Lung (tissue), 12 donors: ENCODE results near the gene FOXO1. TPM values are rescaled to one million over a fixed set of nuclear protein-coding genes. Genes with fewer than 3 reads are reported as not detected.

Experiments
- ATAC-seq: fragments of 200-7000 bp; cut with Tn5 transposase; one replicate; pipeline ENCODE4 v1.9.1; 2020; ENCODE audit warnings: moderate number of reproducible peaks; ENCODE audit not compliant: insufficient read depth, low FRiP score
- DNase-seq, 3 donors: peaks; one replicate each; pipeline ENCODE4 v3.0.0-alpha.2; 2013 to 2017
- H3K27ac ChIP-seq, 2 donors: one replicate each; pipeline ENCODE4 v1.5.1; 2013; ENCODE audit warnings: mild to moderate bottlenecking in 2 of 2, moderate library complexity in 2 of 2, control low read depth in 1 of 2, inconsistent platforms in 1 of 2, low read depth in 1 of 2, low read length in 1 of 2
- H3K27me3 ChIP-seq, 3 donors: one replicate each; pipeline ENCODE4 v1.5.1; 2013; ENCODE audit warnings: low read length in 2 of 3; ENCODE audit not compliant: control insufficient read depth in 3 of 3, insufficient read depth in 3 of 3
- H3K36me3 ChIP-seq, 4 donors: one replicate each; pipeline ENCODE4 v1.5.1; 2013; ENCODE audit warnings: low read length in 4 of 4, mild to moderate bottlenecking in 1 of 4, moderate library complexity in 1 of 4; ENCODE audit not compliant: control insufficient read depth in 4 of 4, insufficient read depth in 4 of 4
- H3K4me1 ChIP-seq, 5 donors: one replicate each; pipeline ENCODE4 v1.5.1; 2013; ENCODE audit warnings: low read length in 5 of 5, mild to moderate bottlenecking in 2 of 5, moderate library complexity in 1 of 5; ENCODE audit not compliant: control insufficient read depth in 5 of 5, insufficient read depth in 5 of 5
- H3K4me3 ChIP-seq: one replicate; pipeline ENCODE4 v1.5.1; 2013; ENCODE audit warnings: mild to moderate bottlenecking, control low read depth, moderate library complexity
- H3K9ac ChIP-seq, 2 donors: one replicate each; pipeline ENCODE4 v1.5.1; 2013; ENCODE audit warnings: low read length in 2 of 2, control low read depth in 1 of 2; ENCODE audit not compliant: insufficient read depth in 1 of 2
- H3K9me3 ChIP-seq, 4 donors: one replicate each; pipeline ENCODE4 v1.5.1; 2013; ENCODE audit warnings: low read length in 3 of 4, mild to moderate bottlenecking in 1 of 4, moderate library complexity in 1 of 4; ENCODE audit not compliant: control insufficient read depth in 4 of 4, insufficient read depth in 3 of 4
- CTCF ChIP-seq: IDR thresholded peaks from 2 replicates; pipeline ENCODE4 v1.5.1; 2012; ENCODE audit warnings: mild to moderate bottlenecking; ENCODE audit errors: control extremely low read depth, extremely low read depth
- WGBS, 2 donors: extraction: QIAGEN DNeasy Blood & Tissue Kit; methylation state at CpG; one replicate each; pipeline ENCODE4 v1.1.7; 2013; 5-methylcytosine and 5-hydroxymethylcytosine counted together
- polyA plus RNA-seq, 2 donors: library from polyadenylated mRNA; stranded (reverse); fragments of 200-250 nt; gene quantifications; one replicate each; pipeline ENCODE4 v1.2.1, GENCODE V29; 2013
- total RNA-seq, 2 donors: library from RNA; depleted of rRNA in 1 of 2; stranded (reverse); fragments of >200 nt in 1 of 2; gene quantifications; one replicate each; pipeline ENCODE4 v1.2.1, GENCODE V29; 2014 to 2021
- donor health status: control.
- donor health status: control.
- donor health status: Bipolar disorder and iron deficiency.
- donor health status: healthy.
- donor health status: DM: yes; HTN: yes; CAD: no.

Gene FOXO1
- total and polyA plus RNA-seq, 4 donors = 4.1 to 37.1 (median 21.3) TPM

GRCh38 chr13:40615619-40616018 lies 50.8 kb downstream of the FOXO1 start:
- Histone ChIP-seq H3K4me3 (no peak overlapping the region), H3K36me3 (no peaks in the 10 kb centered on the region), H3K9me3 (no peaks in the 10 kb centered on the region), H3K27ac (peak overlapping the region in 1 of 2 donors; percentile 4), H3K27me3 (no peaks in the 10 kb centered on the region), H3K4me1 (peaks cover 0 to 44% (median 5%) of the 10 kb centered on the region in 5 donors), H3K9ac (no peak overlapping the region)
- 74 to 76% methylated on average over 7 of the region's 7 CpGs for WGBS, 2 donors
- ATAC-seq (no peak), DNase-seq (no peak)
- TF ChIP-seq CTCF = no peak

DNA sequence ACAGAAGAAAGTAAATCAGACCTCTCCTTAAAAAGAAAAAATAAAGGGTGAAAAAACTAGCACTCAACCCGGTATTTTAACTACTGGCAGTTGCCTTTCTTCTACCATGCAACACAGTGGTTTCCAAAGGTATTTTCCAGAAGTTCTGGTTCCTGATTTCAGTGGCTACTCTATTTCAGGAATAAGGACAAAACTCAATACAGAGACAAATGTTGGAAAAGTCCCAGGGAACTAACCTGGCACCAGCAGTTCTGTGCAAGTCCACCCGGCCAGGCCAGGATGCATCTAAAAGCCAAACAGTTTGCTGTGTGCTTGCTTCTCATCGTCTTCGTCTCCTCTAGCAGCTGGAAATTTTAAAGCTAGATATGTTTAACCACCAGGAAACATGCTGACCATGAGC lies 52.5 kb downstream of the FOXO1 start:
- Histone ChIP-seq H3K36me3 (no peaks in the 10 kb centered on the region), H3K4me3 (no peak overlapping the region), H3K27ac (peak overlapping the region in 1 of 2 donors; percentile 51), H3K9me3 (no peaks in the 10 kb centered on the region), H3K4me1 (peaks cover 0 to 45% (median 5%) of the 10 kb centered on the region in 5 donors), H3K27me3 (no peaks in the 10 kb centered on the region), H3K9ac (no peak overlapping the region)
- TF ChIP-seq CTCF = no peak
- ATAC-seq (no peak), DNase-seq (no peak)
- WGBS, 2 donors = 59 to 64% methylated on average over 4 of the region's 4 CpGs

DNA sequence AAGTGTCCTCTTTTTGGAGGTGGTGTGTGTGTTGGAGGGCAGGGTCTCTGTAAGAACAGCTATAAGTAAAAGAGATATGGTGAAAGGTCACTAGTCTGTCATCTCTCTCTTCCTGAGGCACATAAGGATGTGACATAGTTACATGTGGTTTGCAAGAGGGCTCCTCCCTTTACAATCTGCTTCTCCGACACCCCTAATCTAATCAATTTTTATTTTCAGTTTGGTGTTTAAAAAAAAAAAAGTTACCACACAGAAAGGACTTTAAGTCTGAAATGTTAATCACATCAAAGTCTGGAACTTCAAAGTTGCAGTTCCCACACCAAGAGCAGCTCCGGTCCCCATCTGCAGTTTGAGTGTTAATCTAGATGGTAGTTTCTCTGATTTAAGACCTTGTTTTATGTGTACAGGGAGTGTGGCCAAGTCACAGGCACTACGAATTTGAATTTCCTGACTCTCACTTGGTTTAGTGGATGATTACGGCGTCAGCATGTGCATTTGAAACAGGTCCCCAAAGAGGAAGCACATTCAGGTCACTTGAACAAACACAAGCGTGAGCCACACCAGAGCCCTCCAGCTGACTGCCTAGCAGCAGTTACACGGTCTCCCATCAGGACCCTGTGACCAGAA lies 53.1 kb downstream of the FOXO1 start:
- Histone ChIP-seq H3K9ac (no peak overlapping the region), H3K4me1 (peaks cover 0 to 42% (median 5%) of the 10 kb centered on the region in 5 donors), H3K9me3 (no peaks in the 10 kb centered on the region), H3K4me3 (no peak overlapping the region), H3K27ac (no peak overlapping the region), H3K27me3 (no peaks in the 10 kb centered on the region), H3K36me3 (no peaks in the 10 kb centered on the region)
- ATAC-seq (no peak), DNase-seq (peak in 2 of 3 donors; percentile 33 to 50)
- no peak for TF ChIP-seq CTCF
- WGBS, 2 donors = 18 to 32% methylated on average over 7 of the region's 7 CpGs

- Histone ChIP-seq H3K36me3 (no peaks in the 10 kb centered on the region), H3K9ac (no peak overlapping the region), H3K9me3 (no peaks in the 10 kb centered on the region), H3K4me3 (no peak overlapping the region), H3K4me1 (peaks cover 0 to 41% (median 5%) of the 10 kb centered on the region in 5 donors), H3K27me3 (no peaks in the 10 kb centered on the region), H3K27ac (peak overlapping the region in 1 of 2 donors; percentile 8)
- no peak for ATAC-seq
- TF ChIP-seq CTCF = no peak
- no peak for DNase-seq
- 85 to 95% methylated on average over 2 of the region's 2 CpGs for WGBS, 2 donors
Measured at GRCh38 chr13:40612041-40612440, 54.4 kb downstream of the FOXO1 start.
